ENCODE data around the gene MAPK4. TPM values are rescaled to one million over a fixed set of nuclear protein-coding genes. Genes with fewer than 3 reads are reported as not detected.
"Not testable (repeated sequence)": the region's sequence is repeated elsewhere in the genome, so short reads cannot be mapped to it uniquely, and the experiment has no call there.

Gene MAPK4
- total RNA-seq, 1 donor, result not detected

GRCh38 chr18:50545936-50546335 lies 14.0 kb upstream of the MAPK4 start:
- no peak for TF ChIP-seq CTCF (IDR thresholded peaks at IDR 0.05; ENCODE audit: insufficient read depth, low read depth, low read length)
- no peak overlapping the region for H3K4me3 ChIP-seq (ENCODE audit: low read depth, low read length)
- no peak for DNase-seq (ENCODE audit: low read depth)

DNA sequence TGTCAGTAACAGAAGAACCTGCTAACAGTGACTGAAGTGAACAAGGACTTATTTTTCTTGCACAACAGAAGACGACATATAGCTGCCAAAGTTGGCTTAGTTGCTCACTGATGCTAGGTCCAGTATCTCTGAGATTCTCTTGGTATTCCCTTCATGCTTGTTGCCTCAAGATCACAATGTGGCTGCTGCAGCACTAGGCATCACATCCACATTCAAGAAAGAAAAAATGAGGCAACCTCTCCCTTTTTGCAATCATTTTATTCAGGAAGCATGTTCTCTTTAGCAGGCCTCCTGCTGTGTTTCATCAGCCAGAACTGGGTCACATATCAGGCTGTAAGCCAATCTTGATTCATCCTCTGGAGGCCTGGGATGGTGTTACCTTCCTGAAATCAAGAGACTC lies 11.7 kb upstream of the MAPK4 start:
- TF ChIP-seq CTCF (IDR thresholded peaks at IDR 0.05; ENCODE audit: insufficient read depth, low read depth, low read length), result no peak
- H3K4me3 ChIP-seq (ENCODE audit: low read depth, low read length), result no peak overlapping the region
- no peak for DNase-seq (ENCODE audit: low read depth)

GRCh38 chr18:50551651-50552050 lies 8.2 kb upstream of the MAPK4 start:
- DNase-seq (ENCODE audit: low read depth); H3K4me3 ChIP-seq (ENCODE audit: low read depth, low read length): not testable (repeated sequence)

- H3K4me3 ChIP-seq (ENCODE audit: low read depth, low read length), result no peak overlapping the region
- no peak for DNase-seq (ENCODE audit: low read depth)
- TF ChIP-seq CTCF (IDR thresholded peaks at IDR 0.05; ENCODE audit: insufficient read depth, low read depth, low read length), result no peak
These were observed 1.7 kb upstream of the MAPK4 start for GRCh38 chr18:50558157-50558556.

GRCh38 chr18:50558948-50559751 lies 737 bp upstream of the MAPK4 start:
- TF ChIP-seq CTCF (IDR thresholded peaks at IDR 0.05; ENCODE audit: insufficient read depth, low read depth, low read length), result no peak
- no peak overlapping the region for H3K4me3 ChIP-seq (ENCODE audit: low read depth, low read length)
- no peak for DNase-seq (ENCODE audit: low read depth)

- no peak for TF ChIP-seq CTCF (IDR thresholded peaks at IDR 0.05; ENCODE audit: insufficient read depth, low read depth, low read length)
- peak overlapping the region; percentile 46 for H3K4me3 ChIP-seq (ENCODE audit: low read depth, low read length)
- no peak for DNase-seq (ENCODE audit: low read depth)
These were observed 1.1 kb downstream of the MAPK4 start for GRCh38 chr18:50560681-50561629.

GRCh38 chr18:50562258-50562657 lies 2.4 kb downstream of the MAPK4 start:
- not testable (repeated sequence) for H3K4me3 ChIP-seq (ENCODE audit: low read depth, low read length); DNase-seq (ENCODE audit: low read depth)
